Heart right ventricle (tissue), 16 donors: ENCODE results near the gene RMP24.

Experiments used
- ATAC-seq, 8 donors: fragments of 200-7000 bp; cut with Tn5 transposase; one replicate each; pipeline ENCODE4 v1.9.1; 2020; ENCODE audit warnings: mild to moderate bottlenecking in 8 of 8, moderate library complexity in 8 of 8, moderate number of reproducible peaks in 1 of 8
- DNase-seq, 2 donors: peaks; one replicate each; pipeline ENCODE4 v3.0.0-alpha.2; 2020
- H3K27ac ChIP-seq, 10 donors: fragments of 200-600 bp; sonication (generic) in 2 of 10; one replicate each; pipeline versions ENCODE4 v1.5.0 to v1.8.0; 2020 to 2022; ENCODE audit warnings: mild to moderate bottlenecking in 3 of 10
- H3K27me3 ChIP-seq, 7 donors: fragments of 200-600 bp; one replicate each; pipeline ENCODE4 v1.8.0; 2021 to 2022; ENCODE audit warnings: mild to moderate bottlenecking in 2 of 7
- H3K36me3 ChIP-seq, 9 donors: fragments of 200-600 bp; sonication (generic) in 1 of 9; one replicate each; pipeline versions ENCODE4 v1.5.0 to v1.8.0; 2020 to 2022; ENCODE audit warnings: mild to moderate bottlenecking in 2 of 9
- H3K4me1 ChIP-seq, 9 donors: fragments of 200-600 bp; sonication (generic) in 1 of 9; one replicate each; pipeline versions ENCODE4 v1.5.0 to v1.8.0; 2020 to 2022; ENCODE audit warnings: mild to moderate bottlenecking in 4 of 9
- H3K4me3 ChIP-seq, 10 donors: fragments of 200-600 bp; sonication (generic) in 2 of 10; one replicate each; pipeline versions ENCODE4 v1.5.0 to v1.8.0; 2020 to 2022; ENCODE audit warnings: mild to moderate bottlenecking in 7 of 10, moderate library complexity in 2 of 10
- H3K9me3 ChIP-seq, 11 donors: fragments of 200-600 bp in 10 of 11; sonication (generic) in 2 of 11; one replicate each; pipeline versions ENCODE4 v1.5.0 to v1.8.0; 2013 to 2022; ENCODE audit warnings: mild to moderate bottlenecking in 2 of 11, control low read depth in 1 of 11, moderate library complexity in 1 of 11
- CTCF ChIP-seq, 9 donors: fragments of 200-600 bp; sonication (generic) in 2 of 9; IDR thresholded peaks; one replicate each; pipeline versions ENCODE4 v1.5.0 to v1.8.0; 2021 to 2022; ENCODE audit warnings: antibody characterized with exemption in 9 of 9, mild to moderate bottlenecking in 5 of 9, moderate library complexity in 1 of 9
- WGBS, 2 donors: extraction: QIAGEN DNeasy Blood & Tissue Kit; methylation state at CpG; one replicate each; pipeline ENCODE4 v1.1.7; 2013; ENCODE audit warnings: inconsistent platforms in 1 of 2; 5-methylcytosine and 5-hydroxymethylcytosine counted together
- intact Hi-C, 10 donors: fragments of 100-400 bp; cut with DNase I; formaldehyde crosslinking; loops; one replicate each; pipeline versions ENCODE4 v1.11.1 to v1.14.2; 2022
- donor health status: Arrhythmogenic right ventricular cardiomyopathy.
- donor health status: ischemic (EF 13 %, LVEDD 7.1; RV severe dilation, severe dysfunction).
- donor health status: healthy with polysubstance abuse.
- donor health status: DM: no; HTN: yes; CAD: no.
- donor health status: DM: no; HTN: no; CAD: no.
- donor health status: ischemic (EF 25% LVEDD 6.9; RV normal size, moderate dysfunction).
- donor health status: ischemic (EF 25% LVEDD 5.7; RV mildly dilated, moderate dysfunction).
- donor health status: healthy.
- donor health status: DM: yes; HTN: yes; CAD: no.
- donor health status: Ischemic cardiomyopathy.
- donor health status: ischemic (EF 35%, LVEDD 5.7; RV mildly dilated, moderate dysfunction).
- donor health status: nonischemic (EF 11% LVEDD 7.7; RV severe dilation, severe dysfunction).
- donor health status: DM: yes; HTN: yes; CAD: no.
- donor health status: PGD.
- donor health status: ischemic (EF 29% LVEDD 5.4; RV normal size, mild dysfunction).
- donor health status: nonischemic (EF 23%, LVEDD 6.1; RV moderate dilation, normal function).

Gene RMP24

GRCh38 chr18:35982409-35983114 lies 10.1 kb downstream of the RMP24 start:
- H3K27ac ChIP-seq = no peak overlapping the region
- 84 to 91% methylated on average over 2 of the region's 2 CpGs for WGBS, 2 donors
- no peak for TF ChIP-seq CTCF (IDR thresholded peaks at IDR 0.05)
- DNase-seq = no peak
- H3K4me1 ChIP-seq = no peaks in the 10 kb centered on the region
- no peak for ATAC-seq
- no peaks in the 10 kb centered on the region for H3K9me3 ChIP-seq
- H3K36me3 ChIP-seq = peaks cover 0 to 65% (median 24%) of the 10 kb centered on the region in 9 donors
- H3K27me3 ChIP-seq = no peaks in the 10 kb centered on the region
- intact Hi-C loops = no loop called here
- H3K4me3 ChIP-seq = no peak overlapping the region

- Histone ChIP-seq H3K4me1 (no peaks in the 10 kb centered on the region), H3K4me3 (no peak overlapping the region), H3K27ac (no peak overlapping the region), H3K36me3 (peaks cover 0 to 61% (median 19%) of the 10 kb centered on the region in 9 donors), H3K9me3 (no peaks in the 10 kb centered on the region), H3K27me3 (no peaks in the 10 kb centered on the region)
- no peak for TF ChIP-seq CTCF (IDR thresholded peaks at IDR 0.05)
- no peak for ATAC-seq
- intact Hi-C loops = no loop called here
- no peak for DNase-seq
These were observed 10.7 kb downstream of the RMP24 start for GRCh38 chr18:35983147-35983546.

GRCh38 chr18:35983818-35984217 lies 11.3 kb downstream of the RMP24 start:
- intact Hi-C loops = no loop called here
- no peak for ATAC-seq
- TF ChIP-seq CTCF (IDR thresholded peaks at IDR 0.05) = no peak
- no peaks in the 10 kb centered on the region for H3K4me1 ChIP-seq
- H3K27ac ChIP-seq = no peak overlapping the region
- no peaks in the 10 kb centered on the region for H3K9me3 ChIP-seq
- no peak for DNase-seq
- no peaks in the 10 kb centered on the region for H3K27me3 ChIP-seq
- H3K4me3 ChIP-seq = no peak overlapping the region
- peaks cover 0 to 61% (median 16%) of the 10 kb centered on the region in 9 donors for H3K36me3 ChIP-seq
- 94% methylated on average over 5 of the region's 5 CpGs for WGBS, 2 donors

GRCh38 chr18:35991696-35992095 lies 19.2 kb downstream of the RMP24 start:
- DNase-seq (no peak), ATAC-seq (no peak)
- H3K4me1 ChIP-seq = no peaks in the 10 kb centered on the region
- H3K36me3 ChIP-seq = peaks cover 0 to 59% (median 8%) of the 10 kb centered on the region in 9 donors
- H3K27ac ChIP-seq = no peak overlapping the region
- H3K4me3 ChIP-seq = no peak overlapping the region
- no peaks in the 10 kb centered on the region for H3K27me3 ChIP-seq
- intact Hi-C loops = no loop called here
- no peak for TF ChIP-seq CTCF (IDR thresholded peaks at IDR 0.05)
- no peaks in the 10 kb centered on the region for H3K9me3 ChIP-seq
